Epithelial cell of esophagus (primary cell): ENCODE data around the gene CAAP1.
A peak's percentile ranks its signal among the peaks of the same experiment; 100 is the strongest.

Experiments
- DNase-seq: peaks from one replicate; pipeline ENCODE4 v3.0.0; 2010; ENCODE audit warnings: low read depth
- H3K4me3 ChIP-seq: 2 replicates; pipeline ENCODE4 v1.5.1; 2011; ENCODE audit warnings: mild to moderate bottlenecking, low read length, control low read depth
- CTCF ChIP-seq: IDR thresholded peaks from 2 replicates; pipeline ENCODE4 v1.5.1; 2011; ENCODE audit warnings: low read depth, mild to moderate bottlenecking, low read length, control low read depth, inconsistent platforms; ENCODE audit not compliant: insufficient read depth; ENCODE audit errors: missing control alignments

Gene CAAP1

GRCh38 chr9:26925609-26926008, 33.0 kb upstream of the CAAP1 start:
- no peak overlapping the region for H3K4me3 ChIP-seq
- no peak for TF ChIP-seq CTCF
- no peak for DNase-seq

GRCh38 chr9:26919698-26920097, 27.1 kb upstream of the CAAP1 start:
- no peak for TF ChIP-seq CTCF
- no peak for DNase-seq
- H3K4me3 ChIP-seq = no peak overlapping the region

- no peak for TF ChIP-seq CTCF
- DNase-seq = no peak
- H3K4me3 ChIP-seq = no peak overlapping the region
These were observed 20.6 kb upstream of the CAAP1 start for GRCh38 chr9:26913138-26913668.

- no peak overlapping the region for H3K4me3 ChIP-seq
- no peak for TF ChIP-seq CTCF
- no peak for DNase-seq
These were observed 12.1 kb upstream of the CAAP1 start for GRCh38 chr9:26904671-26905070.

GRCh38 chr9:26904070-26904469, 11.5 kb upstream of the CAAP1 start:
- no peak for DNase-seq
- no peak for TF ChIP-seq CTCF
- H3K4me3 ChIP-seq = no peak overlapping the region

- H3K4me3 ChIP-seq = peak overlapping the region; percentile 97
- DNase-seq = no peak
- TF ChIP-seq CTCF = no peak
These were observed 551 bp upstream of the CAAP1 start for GRCh38 chr9:26893030-26893676.

GRCh38 chr9:26891726-26892125, 876 bp downstream of the CAAP1 start:
- no peak for TF ChIP-seq CTCF
- peak overlapping the region; percentile 97 for H3K4me3 ChIP-seq
- peak; percentile 17 for DNase-seq
